NCI-H2171 (cell line): Measurements from ENCODE around the gene IL36RN.

Source experiments
- DNase-seq: peaks from one replicate; lab custom pipeline; 2025; lab: John Stamatoyannopoulos, UW

IL36RN gene

DNA sequence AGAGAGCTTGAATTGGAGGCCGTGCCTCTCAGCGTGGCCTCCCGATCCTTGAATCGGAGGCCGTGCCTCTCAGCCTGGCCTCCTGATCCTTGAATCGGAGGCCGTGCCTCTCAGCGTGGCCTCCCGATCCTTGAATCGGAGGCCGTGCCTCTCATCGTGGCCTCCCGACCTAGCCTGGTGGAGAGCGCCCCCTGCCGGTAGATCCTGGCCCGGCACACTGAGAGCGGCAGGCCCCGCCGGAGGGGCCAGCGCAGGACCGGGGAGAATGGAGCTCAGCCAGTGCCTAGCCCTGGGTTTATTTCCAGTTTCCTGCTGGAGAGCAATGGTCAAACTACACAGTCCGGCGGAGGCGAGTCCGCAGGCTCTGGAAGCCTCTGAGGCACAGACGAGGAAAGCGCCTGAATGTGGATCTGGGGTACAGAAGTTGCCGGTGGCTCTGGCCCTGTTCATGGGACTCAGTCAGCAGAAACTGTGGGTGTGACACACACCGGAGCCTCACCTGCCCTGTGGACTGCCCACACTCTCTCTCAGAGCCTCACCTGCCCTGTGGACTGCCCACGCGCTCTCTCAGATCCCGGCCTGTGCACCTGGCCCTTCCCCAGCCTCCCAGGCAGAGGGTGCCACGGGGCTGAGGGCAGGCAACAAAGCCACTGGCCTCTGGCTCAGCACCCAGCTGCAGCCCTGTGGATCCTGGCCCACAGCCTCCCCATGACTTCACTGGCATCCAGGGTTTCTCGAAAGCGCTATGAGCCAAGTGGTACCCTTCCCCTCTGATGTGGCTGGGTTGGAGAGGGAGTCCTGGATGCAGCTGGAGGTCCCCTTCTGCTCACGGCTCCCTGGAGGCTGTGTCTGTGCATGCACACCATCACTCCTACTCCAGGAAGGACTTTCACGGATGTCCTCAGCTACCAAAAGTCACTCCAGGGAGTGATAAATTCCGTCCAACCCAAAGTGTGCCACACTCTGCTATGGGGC, 7.8 kb upstream of the IL36RN start:
- no peak for DNase-seq

DNA sequence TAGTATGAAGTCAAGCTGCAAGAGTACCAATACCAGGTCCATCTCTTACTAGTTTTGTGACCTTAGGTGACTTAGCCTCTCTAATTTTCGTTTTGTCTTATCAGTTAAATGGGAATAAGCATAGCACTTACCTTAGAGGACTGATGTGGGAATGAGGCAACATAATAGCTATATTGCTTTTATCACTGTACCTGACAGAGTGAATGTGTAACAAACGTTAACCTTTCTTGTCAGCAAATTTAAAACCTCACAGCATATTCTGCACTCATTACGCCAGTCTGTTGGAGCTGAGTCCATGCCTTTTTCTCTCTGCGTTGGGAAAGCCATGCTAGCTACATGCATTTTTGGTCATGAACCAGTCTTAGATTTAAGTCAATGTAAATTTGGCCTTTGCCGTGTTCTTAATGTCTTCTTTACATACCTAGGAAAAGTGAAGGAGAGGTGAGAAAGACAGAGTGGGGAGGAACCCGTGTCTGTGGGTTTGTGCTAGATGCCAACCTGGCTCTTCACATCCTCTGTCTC, 6.5 kb upstream of the IL36RN start, which contains the start of gene IL36B:
TSS of gene IL36B (minus strand) at position 472 of the 522 bp plus-strand sequence.
- DNase-seq: no peak

DNA sequence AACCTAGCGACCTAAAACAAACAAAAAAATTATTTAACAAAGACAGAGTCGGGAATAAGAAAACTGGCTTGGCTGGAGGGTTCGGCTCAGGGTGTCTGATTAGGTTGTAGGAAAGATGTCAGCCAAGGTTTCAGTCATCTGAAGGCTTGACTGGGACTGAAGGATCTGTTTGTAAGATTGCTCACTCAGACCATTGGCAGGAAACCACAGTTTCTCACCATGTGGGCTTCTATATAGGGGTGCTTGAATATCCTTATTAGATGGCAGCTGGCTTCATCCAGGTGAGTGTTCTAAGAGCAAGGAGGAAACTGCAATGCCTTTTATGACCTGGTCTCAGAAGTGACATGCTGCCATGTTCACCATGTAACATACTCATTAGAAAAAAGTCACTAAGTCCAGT, 5.3 kb upstream of the IL36RN start:
- no peak for DNase-seq

DNA sequence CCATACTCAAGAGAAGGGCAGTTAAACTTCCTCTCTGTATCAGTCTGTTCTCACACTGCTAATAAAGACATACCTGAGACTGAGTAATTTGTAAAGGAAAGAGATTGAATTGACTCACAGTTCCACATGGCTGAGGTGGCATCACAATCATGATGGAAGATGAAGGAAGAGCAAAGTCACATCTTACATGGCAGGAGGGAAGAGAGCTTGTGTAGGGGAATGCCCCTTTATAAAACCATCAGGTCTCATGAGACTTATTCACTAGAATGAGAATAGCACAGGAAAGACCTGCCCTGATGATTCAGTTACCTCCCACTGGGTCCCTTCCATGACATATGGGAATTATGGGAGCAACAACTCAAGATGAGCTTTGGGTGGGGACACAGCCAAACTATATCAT, 4.9 kb upstream of the IL36RN start:
- no peak for DNase-seq

DNA sequence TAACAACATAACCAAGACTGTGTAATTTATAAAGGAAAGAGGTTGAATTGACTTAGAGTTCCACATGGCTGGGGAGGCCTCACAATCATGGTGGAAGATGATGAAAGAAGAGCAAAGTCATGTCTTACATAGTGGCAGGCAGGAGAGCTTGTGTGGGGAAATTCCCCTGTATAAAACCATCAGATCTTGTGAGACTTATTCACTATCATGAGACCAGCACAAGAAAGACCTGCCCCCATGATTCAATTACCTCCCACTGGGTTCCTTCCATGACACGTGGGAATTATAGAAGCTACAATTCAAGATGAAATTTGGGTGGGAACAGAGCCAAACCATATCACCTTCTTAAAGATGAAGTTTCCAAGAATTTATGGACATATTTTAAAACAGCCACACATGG, 2.5 kb upstream of the IL36RN start:
- no peak for DNase-seq

DNA sequence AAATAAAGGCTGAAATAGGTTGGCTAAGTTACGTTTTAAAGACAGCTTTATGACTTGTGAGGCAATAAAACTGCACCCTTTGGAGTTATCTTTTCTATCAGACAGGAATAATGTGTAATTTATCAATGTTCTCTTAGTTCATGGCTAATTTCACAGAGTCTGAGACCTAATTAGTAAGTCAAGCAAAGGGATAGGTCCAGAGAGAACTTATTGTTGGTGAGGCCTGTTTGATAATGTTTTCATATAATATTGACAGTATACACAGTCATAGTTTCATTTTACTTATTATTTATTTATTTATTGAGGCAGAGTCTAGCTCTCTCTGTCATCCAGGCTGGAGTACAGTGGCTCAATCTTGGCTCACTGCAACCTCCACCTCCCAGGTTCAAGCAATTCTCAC, 1.9 kb upstream of the IL36RN start:
- no peak for DNase-seq

DNA sequence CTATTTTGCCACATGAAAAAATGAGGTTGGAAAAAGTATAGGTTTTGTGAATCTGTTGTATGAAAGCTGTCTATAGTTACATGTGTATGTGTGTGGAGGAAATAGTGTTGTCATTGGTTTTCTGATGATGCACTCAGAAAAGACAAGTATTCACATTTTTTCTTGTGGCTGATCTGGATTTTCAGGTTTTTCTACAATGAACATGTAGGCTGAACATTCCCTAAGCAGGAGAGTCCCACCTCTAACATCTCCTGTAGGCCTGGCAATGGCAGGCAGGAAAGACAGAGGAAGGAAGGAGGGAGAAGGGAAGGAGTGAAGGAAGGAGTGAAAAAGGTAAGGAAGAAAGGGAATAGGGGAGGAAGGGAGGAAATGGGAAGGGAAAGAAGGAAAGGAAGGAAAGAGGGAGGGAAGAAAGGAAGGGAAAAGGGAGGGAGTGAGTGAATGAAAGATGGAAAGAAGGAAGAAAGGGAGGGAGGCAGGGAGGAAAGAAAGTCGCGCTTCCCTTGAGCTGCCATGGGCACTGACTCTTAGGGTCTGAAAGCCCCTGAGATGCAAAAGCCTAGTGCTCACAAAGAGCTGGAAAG, 495 bp upstream of the IL36RN start:
- DNase-seq: no peak

DNA sequence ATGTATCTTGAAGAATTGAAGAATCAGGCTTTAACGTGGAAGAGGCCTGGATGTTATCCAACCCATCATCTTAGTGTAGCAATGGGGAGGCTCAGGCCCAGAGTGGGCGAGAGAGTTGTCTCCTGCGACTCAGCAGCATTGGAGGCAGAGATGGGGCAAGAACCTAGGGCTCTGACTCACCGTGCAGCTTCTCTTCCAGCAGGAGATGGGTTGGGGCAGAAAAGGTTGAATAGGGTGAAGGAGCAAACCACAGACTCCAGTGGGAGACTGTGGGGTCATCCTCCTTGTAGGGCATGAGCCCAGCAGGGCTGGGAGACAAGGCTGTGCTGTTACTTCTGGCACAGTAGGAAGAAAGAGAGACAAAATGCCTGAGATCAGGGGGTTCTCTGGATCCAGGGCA, 1.4 kb downstream of the IL36RN start:
- no peak for DNase-seq

DNA sequence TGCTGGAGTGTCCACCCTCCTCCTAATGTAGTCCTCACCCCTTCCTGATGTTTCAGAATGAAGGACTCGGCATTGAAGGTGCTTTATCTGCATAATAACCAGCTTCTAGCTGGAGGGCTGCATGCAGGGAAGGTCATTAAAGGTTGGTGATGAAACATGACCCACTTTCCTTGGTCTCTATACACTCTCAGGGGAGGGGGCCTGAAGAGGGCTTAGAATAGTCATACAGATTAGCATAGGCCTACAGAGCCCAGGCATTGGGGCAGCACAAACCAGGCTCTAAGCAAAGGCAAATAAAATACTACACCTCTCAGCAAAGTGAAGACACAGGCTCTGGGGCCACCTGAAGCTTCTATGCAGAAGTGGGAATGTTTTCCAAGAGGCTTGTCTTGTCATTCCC, 1.8 kb downstream of the IL36RN start:
- DNase-seq: no peak

DNA sequence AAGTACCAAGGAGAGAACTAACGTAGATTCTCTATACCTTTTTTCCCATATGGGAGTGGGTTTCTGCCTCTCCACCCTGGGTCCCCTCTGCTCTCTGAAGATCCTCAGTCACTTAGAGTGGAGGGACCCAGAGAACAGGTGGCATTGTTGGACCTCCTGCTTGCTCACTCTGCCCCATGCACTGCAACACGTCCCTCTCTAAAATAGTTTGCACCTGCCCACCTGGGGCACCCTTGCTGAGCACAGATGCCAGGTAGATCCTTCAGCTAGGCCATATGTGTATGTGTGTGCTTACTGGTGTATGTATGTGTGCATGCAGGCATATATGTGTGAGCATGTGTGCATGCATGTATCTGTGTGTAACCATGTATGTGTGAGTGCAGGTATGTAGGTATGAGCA, 2.2 kb downstream of the IL36RN start:
- no peak for DNase-seq

DNA sequence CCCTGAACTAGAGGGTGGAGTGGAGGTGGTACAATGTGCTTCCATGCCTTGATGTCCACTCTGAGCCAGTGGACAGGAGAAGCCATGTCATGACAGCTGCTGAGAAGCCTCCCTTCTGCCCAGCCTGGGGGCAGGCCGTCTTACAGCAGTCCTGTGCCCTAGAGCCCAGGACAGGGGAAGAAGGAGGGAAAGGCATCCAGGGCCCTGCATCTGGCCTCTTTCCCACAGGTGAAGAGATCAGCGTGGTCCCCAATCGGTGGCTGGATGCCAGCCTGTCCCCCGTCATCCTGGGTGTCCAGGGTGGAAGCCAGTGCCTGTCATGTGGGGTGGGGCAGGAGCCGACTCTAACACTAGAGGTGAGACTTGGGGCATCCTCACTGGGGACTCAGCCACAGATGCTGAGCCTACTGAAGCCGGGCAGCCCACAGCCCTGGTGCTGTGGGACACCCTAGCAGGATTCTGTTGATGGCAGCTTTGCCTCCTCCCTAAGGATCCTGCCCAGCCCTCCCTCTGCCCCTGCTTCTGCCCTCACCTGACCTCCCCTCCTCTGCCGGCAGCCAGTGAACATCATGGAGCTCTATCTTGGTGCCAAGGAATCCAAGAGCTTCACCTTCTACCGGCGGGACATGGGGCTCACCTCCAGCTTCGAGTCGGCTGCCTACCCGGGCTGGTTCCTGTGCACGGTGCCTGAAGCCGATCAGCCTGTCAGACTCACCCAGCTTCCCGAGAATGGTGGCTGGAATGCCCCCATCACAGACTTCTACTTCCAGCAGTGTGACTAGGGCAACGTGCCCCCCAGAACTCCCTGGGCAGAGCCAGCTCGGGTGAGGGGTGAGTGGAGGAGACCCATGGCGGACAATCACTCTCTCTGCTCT, 3.1 kb downstream of the IL36RN start:
- DNase-seq: no peak

DNA sequence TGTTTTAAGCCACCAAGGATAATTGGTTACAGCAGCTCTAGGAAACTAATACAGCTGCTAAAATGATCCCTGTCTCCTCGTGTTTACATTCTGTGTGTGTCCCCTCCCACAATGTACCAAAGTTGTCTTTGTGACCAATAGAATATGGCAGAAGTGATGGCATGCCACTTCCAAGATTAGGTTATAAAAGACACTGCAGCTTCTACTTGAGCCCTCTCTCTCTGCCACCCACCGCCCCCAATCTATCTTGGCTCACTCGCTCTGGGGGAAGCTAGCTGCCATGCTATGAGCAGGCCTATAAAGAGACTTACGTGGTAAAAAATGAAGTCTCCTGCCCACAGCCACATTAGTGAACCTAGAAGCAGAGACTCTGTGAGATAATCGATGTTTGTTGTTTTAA, 5.3 kb downstream of the IL36RN start:
- no peak for DNase-seq

DNA sequence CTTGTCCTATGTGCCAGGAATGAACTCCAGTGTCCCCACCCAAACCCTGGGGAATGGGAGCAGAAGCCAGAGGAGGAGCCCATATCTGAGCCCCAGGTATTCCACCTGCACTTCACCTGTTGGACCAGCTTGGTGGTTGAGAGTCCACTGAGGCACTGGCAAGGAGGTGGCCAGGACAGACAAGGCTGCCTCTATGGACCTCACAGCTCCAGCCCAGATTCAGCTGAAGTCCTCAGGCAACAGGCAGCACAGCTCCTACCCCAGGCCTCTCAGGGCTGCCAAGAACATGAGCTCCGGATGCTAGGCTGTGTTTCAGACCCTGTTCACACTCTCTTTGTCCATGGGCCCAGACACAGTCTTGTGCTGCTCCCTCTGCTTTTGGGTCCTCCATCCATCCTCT, 5.9 kb downstream of the IL36RN start:
- no peak for DNase-seq

DNA sequence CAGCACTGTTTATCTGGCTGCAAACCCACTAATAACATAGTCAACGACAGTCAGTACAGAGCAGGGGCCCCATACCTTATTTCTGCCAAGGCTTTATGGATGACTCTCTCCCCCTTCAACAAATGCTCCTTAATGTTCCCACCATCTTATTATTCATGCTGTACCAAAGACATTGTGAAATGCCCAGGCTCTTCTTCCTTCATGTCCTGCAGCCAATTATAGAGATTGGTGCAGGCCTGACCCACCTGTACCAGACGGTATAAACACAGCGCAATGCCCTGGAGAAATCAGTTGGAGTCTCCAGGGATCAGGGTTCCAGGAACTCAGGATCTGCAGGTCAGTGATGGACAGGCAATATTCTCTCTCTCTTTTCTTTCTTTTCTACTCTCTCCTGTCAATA, 8.7 kb downstream of the IL36RN start, which contains the start of gene IL1F10:
TSS of gene IL1F10 (plus strand) at position 290 of the 400 bp plus-strand sequence. CDS start 4,769 bp downstream, outside the sequence.
- DNase-seq: no peak

DNA sequence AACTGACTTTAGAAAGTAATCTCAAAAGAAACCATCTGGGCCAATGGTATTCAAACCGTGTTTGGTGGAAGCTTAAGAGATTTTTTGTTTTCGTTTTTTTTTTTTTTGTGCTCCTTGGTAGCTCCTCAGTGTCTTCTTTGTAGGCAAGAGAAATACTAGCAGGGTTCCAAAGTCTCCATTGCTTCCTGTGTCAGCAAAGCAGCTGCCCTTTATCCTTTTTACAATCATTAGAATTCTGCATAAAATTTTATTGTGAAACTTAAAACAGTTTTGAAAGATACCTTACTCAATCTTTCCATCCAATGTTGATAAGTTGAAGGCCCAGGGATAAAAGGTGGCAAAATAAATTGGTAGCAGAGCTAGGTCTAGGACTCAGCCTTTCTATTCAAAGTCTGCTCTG, 9.3 kb downstream of the IL36RN start:
- no peak for DNase-seq

DNA sequence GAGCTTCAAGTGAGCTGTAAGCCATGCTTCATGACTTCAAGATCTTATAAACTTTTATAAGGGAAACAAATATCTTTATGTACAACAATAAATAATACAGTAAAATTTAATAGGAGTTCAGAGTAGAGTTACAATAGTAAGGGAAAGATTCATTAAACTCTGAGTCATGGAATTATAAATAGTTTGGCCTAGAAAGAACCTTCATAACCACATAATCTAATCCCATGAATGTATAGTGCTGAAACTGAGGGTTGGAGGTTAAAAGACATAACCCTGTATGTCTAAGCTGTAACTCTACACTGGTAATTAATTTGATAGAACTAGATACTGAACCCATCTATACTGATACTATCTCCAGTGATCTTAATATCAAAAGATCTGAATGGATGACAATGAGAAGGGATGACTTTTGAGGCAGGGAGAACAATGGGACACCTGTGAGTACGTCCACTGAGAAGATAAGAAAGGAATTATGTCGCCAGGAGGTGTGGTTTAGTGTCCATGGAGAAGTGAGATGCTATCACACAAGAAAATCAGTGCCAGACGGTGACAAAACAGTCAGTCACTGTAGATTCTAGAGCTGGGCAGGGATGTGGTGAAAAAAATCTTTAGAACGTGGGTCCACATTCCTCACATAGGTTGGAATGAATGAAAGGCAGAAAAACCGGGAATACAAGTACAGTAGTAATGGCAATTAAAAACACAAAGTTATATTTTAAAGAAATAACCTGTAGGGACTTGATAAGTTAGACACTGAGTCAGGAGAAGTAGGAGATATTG, 9.9 kb downstream of the IL36RN start:
- DNase-seq: no peak

DNA sequence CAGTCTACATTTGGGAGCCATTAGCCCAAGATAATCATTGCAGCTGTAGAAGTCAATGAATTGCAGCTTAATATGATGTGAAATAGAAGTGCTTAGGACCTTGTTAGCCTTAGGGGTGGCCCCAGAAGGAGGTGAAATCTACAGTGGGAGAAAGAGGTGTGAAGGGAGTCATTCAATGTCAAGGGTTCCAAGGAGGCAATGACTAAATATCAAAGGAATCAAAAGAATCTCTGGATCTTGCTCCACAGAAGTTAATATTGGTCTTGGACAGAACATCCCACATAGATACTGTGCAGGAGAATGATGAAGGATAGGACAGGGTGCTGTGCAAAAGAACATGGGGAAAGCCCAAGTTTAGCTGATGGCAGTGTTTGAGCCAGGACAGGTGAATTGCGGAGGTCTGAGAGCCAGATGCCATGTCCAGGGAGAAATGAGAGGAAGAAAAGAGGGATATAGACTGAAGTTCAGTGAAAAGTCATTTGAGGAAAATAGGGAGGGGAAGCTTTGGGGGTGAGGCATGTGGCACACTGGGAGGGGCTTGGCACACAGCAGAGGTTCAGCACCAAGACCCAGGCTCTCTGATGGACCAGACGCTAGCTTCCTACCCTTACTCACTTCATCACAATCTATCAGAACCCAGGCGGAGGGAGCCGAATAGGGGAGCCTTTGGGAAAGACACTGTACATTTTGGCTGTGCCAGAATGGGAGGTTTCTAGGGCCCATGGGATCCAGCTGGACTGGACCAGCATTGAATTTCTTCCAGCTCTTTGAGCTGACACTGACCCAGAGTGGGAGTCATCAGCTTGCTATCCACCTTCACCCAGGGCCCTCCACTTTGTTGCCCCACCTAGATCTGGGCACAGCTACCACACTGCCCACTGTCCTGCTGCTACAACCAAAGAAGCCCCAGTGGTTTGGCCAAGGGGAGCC, 10.9 kb downstream of the IL36RN start:
- no peak for DNase-seq

DNA sequence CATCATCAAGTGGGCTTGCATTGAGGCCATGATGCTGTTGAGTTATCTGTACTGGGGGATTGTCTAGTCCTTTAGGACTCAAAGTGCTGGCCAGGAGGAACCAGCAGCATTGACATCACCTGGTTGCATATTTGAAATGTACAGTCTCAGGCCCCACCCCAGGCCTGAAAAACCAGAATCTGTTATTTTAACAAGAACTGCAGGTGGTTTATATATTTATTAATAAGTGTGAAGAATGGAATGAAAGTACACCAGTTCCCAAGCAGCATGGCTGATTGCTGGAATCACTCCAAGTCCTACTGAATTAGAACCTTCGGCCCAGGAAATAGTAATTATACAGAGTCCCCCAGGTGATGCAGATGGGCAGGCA, 11.6 kb downstream of the IL36RN start:
- no peak for DNase-seq

DNA sequence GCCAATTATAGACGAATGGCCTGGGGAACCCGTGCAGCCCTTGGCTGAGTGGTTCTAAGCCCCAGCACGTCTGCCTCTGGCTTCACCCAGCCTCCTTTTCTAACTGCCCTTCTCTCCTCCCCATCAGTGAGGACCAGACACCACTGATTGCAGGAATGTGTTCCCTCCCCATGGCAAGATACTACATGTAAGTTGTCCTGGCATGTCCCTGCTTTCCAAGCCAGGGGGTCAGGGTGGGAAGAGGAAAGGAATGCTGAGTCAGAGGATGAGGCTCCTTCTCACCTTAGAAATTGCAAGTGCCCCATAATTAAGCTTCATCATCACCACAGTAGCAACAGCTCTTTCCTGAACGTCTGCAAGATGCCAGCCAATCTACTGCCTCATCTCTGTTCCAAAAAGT, 13.6 kb downstream of the IL36RN start:
- no peak for DNase-seq

DNA sequence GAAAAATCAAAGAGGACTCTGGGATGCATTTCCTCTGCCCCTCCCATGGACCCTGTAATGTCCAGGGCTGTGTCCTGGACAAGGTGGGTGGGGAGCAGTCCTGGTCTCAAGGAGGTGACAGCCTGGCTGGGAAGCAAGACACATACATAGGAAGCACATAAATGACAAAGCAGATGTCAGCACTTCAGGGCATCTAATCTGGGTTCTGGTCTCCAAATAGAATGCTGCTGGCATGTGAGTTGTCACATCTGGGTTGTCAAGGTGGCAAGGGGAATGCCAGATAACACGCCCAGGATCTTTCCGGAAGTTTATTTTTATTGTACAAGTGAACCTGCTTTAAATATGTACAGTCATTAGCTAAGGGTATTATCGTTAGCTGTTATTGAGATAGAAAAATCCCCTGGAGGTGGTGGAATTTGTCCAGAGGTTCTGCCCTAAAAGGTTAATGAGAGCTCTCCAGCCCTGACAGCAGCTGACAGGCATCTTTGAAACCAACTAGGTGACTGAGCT, 14.4 kb downstream of the IL36RN start:
- DNase-seq: no peak
